ENCODE results near the gene SEMA4A.

DNA sequence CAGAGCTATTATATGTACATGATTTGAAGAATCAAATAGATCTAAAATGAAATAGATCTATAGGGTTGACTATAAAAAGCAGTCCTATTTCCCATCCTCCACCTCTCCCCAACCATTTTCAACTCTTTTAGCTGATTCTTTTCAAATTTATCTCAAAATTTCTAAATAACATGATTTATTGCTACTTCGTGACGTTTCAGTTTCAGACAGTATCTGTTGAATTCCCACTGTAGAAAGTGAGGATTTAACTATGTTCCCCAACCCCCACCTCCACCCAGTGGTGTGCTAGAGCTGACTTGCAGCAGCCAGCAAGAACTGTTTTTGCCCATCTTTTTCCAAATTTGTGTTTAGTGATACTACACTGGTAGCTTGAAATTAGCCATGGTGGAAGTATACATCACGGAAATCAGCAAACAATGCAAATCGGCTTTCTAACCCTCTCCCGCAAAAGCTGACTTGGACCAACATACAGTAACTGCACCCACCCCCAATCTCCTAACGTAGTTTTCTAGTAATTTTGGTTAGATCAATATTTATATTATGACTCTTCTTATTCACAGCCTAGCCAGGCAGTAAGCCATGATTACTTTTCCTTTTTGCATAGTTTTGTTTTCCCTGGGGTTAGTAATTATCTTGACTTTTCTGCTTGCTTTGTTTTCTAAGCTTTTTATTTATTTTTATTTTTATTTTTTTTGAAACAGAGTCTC lies 10.9 kb downstream of the SEMA4A start:
- TF ChIP-seq, protein P1, sequence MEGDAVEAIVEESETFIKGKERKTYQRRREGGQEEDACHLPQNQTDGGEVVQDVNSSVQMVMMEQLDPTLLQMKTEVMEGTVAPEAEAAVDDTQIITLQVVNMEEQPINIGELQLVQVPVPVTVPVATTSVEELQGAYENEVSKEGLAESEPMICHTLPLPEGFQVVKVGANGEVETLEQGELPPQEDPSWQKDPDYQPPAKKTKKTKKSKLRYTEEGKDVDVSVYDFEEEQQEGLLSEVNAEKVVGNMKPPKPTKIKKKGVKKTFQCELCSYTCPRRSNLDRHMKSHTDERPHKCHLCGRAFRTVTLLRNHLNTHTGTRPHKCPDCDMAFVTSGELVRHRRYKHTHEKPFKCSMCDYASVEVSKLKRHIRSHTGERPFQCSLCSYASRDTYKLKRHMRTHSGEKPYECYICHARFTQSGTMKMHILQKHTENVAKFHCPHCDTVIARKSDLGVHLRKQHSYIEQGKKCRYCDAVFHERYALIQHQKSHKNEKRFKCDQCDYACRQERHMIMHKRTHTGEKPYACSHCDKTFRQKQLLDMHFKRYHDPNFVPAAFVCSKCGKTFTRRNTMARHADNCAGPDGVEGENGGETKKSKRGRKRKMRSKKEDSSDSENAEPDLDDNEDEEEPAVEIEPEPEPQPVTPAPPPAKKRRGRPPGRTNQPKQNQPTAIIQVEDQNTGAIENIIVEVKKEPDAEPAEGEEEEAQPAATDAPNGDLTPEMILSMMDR (IDR thresholded peaks at IDR 0.05), result no peak
- TF ChIP-seq POLR2A (IDR thresholded peaks at IDR 0.05) (no peak), EP300 (IDR thresholded peaks at IDR 0.05) (no peak)
